K562 treated with DMSO at 1 percent for 4 hours (cell line): ENCODE measurements around the gene MND1. TPM values are rescaled to one million over a fixed set of nuclear protein-coding genes. Genes with fewer than 3 reads are reported as not detected.

Experiments
- total RNA-seq: library from RNA; unstranded; fragments of 300-600 nt; gene quantifications from 2 replicates; pipeline ENCODE4 v1.2.3, GENCODE V29; 2022; ENCODE audit not compliant: insufficient read depth

The MND1 gene, protein sequence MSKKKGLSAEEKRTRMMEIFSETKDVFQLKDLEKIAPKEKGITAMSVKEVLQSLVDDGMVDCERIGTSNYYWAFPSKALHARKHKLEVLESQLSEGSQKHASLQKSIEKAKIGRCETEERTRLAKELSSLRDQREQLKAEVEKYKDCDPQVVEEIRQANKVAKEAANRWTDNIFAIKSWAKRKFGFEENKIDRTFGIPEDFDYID
- total RNA-seq = 28.1 and 29.4 TPM in 2 replicates

DNA sequence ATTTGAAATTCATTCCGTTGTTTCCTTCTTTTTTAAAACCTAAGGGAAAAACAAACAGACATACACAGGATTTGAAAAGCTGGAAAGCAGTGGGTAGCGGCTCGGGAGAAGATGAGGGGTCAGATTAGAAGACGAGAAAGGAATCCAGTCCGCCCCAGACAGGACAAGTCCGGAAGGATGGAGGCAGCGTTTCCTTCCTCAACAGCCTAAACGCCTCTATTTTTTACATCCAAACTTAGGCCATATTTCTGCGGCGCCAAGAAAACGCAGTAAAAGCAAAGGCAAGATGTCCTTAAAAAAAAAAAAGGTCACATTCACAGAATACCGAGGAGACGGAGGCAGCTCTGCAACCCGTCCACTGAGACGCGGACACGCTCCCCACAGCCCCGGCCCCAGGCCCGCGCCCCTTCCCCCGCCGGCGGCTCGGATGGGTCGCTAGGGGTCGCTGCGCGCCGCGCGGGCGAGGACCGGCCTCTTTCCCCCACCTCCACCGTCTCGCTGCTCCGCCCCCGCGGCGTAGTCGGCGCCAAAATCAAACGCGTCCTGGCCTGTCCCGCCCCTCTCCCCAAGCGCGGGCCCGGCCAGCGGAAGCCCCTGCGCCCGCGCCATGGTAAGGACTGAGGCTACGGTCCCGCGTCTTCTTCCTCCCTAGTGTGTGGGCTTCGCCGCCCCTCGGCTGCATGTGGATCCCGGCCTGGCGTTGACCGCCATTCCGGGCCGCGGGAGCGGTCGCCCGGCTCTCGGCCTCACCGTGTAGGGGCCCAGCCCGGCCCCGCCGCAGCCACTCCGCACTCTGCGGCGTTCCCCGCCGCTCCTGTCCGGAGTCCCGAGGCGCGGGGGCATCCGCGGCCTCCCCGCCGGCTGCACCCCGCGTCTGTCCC is at the start of gene MND1:
Gene MND1, plus strand, starts transcription at position 558 of the 881 bp plus-strand sequence. Its CDS starts 50 bp downstream, at position 608.

Other genes with a start within 250 kb of the MND1 start
- 0.90 and 1.8 TPM in 2 replicates for gene TRIM2, start 140.2 kb upstream of the MND1 start, total RNA-seq
- gene TMEM131L, start 121.7 kb downstream of the MND1 start, total RNA-seq = 6.5 and 11.7 TPM in 2 replicates